ENCODE measurements around the gene CELSR1.

The CELSR1 gene, protein sequence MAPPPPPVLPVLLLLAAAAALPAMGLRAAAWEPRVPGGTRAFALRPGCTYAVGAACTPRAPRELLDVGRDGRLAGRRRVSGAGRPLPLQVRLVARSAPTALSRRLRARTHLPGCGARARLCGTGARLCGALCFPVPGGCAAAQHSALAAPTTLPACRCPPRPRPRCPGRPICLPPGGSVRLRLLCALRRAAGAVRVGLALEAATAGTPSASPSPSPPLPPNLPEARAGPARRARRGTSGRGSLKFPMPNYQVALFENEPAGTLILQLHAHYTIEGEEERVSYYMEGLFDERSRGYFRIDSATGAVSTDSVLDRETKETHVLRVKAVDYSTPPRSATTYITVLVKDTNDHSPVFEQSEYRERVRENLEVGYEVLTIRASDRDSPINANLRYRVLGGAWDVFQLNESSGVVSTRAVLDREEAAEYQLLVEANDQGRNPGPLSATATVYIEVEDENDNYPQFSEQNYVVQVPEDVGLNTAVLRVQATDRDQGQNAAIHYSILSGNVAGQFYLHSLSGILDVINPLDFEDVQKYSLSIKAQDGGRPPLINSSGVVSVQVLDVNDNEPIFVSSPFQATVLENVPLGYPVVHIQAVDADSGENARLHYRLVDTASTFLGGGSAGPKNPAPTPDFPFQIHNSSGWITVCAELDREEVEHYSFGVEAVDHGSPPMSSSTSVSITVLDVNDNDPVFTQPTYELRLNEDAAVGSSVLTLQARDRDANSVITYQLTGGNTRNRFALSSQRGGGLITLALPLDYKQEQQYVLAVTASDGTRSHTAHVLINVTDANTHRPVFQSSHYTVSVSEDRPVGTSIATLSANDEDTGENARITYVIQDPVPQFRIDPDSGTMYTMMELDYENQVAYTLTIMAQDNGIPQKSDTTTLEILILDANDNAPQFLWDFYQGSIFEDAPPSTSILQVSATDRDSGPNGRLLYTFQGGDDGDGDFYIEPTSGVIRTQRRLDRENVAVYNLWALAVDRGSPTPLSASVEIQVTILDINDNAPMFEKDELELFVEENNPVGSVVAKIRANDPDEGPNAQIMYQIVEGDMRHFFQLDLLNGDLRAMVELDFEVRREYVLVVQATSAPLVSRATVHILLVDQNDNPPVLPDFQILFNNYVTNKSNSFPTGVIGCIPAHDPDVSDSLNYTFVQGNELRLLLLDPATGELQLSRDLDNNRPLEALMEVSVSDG (N-terminal part only)

DNA sequence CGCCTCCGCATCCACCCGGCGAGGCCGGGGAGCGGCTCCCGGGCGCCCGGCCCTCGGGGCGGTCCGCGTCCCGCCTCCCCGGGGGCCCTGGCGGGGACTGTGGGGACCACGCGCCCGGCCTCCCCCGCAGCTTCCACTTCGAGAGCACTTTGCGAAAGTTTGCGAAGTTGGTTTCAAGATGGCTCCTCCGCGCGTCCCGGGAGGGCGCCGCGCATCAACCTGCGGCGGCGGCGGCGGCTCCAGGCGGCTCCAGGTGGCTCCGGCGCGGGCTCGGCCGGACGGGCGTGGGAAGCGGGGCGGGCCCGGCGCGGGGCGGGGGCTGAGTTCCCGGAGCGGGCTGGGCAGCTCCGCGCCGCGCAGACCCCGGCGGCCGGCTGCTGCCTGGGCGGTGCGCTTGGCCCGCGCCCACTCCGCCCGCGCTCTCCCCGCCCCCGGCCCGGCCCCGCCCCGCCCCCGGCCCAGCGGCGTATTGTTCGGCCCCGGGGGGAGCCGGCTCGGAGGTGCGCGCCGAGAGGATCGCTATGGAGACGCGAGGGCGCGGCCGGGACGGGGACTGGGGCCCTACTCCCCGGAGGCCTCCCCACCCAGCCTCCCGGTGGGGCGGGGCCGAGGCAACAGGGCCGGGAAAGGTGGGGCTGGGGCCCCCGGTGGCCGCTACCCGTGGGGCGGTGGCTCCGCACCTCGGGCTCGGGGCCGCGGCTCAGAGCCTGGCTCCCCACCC is at the start of gene CELSR1:
TSS of gene CELSR1 (minus strand) at position 396 of the 721 bp plus-strand sequence. CDS start 450 bp downstream, outside the sequence.
- peak; percentile 17 for DNase-seq (ENCODE audit: low read depth)

DNA sequence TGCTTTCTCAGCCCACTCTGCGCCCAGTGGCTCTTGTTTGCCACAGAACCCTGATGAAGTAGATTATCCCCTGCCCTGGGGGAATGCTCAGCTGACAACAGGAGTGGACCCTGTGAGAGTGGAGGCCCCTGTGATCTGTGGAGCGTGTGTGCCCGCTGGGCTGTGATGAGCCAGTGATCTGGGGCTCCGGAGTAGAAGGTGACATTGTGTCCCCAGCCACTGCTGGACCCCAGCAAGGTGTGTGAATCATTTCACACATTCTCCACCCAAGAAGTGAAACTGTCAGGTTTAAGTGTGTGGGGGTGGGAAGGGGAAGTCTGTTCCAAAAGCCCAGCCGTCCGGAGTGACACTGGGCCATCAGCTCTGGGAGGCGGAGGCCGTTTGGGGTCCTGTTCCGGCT is 49.6 kb upstream of the CELSR1 start:
- DNase-seq (ENCODE audit: low read depth), result no peak

DNA sequence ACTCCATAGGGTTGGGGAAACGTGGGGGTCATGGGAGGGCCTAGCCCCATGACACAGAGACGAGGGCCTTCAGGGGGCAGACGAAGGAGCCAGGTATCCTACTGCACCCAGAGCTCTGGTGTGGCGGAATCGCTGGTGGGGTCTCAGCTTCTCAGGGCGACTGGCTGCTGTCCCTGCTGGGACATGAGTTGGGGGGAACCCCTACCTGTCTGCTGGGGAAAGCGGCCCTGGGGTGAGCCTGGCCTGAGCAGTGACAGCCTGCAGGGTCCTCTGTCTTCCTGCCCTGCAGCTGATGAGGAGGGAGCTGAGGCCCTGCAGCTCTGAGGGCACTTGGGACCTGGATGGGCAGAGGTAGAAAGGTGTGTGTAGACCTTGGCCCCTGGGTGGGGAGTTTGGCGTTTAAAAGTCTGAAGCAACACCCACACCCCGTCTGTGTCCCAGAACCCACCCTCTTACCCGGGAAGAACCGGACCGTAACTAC is 49.2 kb upstream of the CELSR1 start:
- DNase-seq (ENCODE audit: low read depth), result no peak

DNA sequence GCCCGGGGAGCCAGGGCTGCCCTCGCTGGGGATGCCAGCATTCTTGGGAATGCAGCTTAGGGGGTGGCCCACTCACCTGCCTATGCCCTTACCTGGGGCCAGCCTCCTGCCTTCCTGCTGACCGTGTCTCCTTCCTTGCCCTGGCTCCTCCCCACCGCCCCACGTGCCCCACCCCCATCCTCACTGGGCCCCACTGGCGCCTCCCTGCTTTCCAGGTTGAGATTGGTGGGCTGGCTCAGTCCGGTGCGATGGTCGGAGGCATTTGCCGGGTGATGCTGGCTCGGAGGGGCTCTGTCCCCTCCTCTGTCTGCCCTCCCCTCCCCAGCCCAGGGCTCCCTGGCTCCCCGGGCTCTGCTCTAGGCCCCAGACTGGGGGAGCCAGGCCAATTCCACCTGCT is 48.7 kb upstream of the CELSR1 start:
- DNase-seq (ENCODE audit: low read depth), result no peak

DNA sequence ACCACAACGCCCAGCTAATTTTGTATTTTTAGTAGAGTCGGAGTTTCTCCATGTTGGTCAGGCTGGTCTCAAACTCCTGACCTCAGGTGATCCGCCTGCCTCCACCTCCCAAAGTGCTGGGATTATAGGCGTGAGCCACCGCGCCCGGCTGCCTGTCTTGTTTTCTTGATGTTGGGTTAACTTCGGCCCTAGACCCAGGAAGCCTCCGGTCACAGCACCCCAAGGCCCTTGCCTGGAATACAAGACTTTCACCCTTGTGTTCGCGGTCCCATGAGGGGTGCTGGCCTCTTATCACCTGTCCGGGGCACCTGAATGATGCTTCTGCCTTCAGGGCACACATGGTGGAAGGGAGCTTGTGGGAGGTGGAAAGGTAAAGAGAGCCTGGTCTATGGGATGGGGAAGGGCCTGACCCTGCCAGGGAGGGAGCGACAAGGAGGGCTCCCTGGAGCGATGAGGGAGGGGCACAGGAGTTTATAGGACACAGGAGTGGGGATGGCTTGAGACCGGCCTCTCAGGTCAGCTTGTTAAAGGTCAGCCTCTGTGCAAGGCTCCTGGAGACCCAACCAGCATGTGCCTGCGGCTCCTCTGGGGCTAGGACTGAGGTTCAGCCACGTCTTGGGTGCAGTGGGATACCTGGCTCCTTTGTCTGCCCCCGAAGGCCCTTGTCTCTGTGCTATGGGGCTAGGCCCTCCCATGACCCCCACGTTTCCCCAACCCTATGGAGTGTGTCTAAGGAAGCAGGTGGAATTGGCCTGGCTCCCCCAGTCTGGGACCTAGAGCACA is 48.1 kb upstream of the CELSR1 start:
- no peak for DNase-seq (ENCODE audit: low read depth)

DNA sequence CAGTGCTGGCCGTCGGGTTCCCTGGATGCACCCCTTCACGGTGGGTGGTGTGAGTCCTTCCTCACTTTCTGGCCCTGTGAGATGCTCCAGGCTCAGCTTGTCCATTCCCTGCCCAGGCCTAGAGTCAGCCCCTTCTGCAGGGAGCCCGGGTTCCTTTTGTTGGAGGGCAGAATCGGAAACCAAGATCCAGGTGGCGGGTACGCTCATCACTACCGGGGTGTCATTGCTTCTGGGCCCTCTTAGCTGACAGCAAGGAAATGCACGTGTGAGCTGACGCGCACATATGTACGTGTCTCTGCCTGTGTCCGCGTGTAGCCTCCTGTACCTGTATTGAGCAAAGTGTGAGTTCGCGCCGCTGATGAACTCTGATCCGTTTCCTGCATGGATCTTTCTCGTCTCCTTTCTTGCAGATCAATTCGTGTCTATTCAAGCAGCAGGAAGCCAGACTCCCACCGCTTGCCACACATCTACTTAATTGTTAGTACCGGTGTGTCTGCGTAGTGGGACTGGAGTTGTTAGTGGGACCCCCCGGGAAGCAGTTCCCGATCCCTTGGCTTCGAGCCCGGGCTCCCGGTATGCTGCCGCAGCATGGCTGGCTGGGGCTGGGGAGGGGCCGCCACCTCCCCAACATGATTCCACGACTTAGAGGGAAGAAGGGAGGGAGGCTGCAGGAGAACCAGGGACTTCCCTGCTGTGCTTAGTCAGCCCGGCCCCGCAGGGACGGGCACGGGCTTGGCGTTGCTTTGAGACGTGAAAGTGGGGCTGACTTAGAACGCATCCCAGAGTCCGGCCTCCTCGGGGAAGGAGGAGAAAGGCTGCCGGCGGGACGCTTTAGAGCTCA is 46.9 kb upstream of the CELSR1 start:
- DNase-seq (ENCODE audit: low read depth), result no peak

DNA sequence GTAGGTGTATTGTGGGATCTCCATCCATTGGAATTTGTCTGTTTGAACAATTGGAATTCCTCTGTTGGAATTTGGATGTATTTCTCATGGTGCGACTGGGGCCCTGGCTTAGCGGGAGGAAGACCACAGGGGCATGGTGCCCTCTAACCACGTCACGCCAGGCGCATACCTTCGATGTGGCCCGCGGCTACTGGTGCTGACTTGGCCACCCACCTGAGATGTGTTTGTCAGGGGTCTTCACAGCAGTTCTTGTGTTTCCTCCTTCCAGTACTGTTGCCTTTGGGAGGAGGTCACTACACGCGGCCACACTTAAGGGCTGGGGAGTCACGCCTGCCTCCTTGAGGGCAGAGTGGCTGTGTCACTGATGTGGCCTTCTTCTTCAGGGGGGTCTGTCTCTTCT is 46.2 kb upstream of the CELSR1 start:
- no peak for DNase-seq (ENCODE audit: low read depth)

DNA sequence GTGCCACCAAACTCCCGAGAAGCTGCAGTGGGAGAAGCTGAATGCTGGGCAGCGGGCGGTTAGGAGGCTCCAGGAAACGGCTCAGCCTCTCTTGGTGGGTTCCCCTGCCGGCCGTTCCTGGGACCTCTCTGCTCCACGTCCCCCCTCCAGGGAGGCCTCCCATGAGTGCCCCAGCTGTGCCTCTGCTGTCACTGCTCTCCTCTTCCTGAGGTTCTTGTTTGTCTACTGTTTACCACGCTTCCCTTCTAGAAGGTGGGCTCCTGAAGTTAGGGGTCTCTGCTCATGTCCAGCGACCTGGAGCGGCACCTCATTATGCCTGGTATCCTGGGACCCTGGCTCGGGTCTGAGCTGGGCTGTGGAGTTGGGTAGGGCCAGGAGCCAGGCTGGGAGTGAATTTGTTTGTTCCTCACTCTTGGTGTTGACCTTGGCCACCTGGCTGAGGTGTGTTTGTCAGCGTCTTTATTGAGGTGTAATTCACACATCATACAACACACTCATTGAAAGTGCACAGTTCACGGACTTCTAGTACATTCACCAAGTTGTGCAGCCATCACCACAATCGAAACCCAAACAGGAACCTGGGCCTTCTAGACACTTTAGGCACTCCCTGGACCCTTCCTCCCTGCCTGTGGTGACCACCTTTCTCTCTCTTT is 45.0 kb upstream of the CELSR1 start:
- no peak for DNase-seq (ENCODE audit: low read depth)

DNA sequence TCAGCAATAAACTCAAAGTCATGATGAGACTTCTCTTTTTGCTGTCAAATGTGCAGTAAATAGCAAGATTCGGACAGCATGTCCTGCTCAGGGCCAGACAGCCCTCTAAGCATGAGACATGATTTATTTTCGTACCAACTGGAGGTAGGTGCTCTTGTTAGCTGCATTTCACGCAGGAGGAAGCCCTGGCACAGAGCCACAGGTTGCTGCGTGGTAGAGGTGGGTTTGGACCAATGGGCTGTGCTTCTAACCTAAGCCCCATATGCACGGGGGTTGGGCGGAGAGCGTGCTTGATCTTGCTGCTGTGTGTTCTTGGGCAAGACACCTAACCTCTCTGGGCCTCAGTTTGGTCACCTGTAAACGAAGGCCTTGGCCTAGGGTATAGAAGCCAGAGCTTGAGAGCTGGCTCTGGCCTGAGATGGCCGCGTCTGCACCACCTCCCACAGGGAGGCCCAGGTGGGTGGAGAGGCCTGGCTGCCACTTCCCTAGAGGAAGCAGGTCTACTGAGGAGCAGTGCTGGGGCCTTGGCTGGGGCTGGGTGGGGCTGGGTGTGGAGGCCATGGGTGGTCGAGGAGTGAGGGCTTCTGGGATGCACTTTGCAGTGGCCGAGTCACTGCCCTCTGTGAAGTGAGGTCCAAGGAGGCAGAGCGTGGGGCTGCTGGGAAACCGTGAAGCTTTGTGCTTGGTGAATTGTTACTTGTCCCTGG is 44.3 kb upstream of the CELSR1 start:
- no peak for DNase-seq (ENCODE audit: low read depth)

DNA sequence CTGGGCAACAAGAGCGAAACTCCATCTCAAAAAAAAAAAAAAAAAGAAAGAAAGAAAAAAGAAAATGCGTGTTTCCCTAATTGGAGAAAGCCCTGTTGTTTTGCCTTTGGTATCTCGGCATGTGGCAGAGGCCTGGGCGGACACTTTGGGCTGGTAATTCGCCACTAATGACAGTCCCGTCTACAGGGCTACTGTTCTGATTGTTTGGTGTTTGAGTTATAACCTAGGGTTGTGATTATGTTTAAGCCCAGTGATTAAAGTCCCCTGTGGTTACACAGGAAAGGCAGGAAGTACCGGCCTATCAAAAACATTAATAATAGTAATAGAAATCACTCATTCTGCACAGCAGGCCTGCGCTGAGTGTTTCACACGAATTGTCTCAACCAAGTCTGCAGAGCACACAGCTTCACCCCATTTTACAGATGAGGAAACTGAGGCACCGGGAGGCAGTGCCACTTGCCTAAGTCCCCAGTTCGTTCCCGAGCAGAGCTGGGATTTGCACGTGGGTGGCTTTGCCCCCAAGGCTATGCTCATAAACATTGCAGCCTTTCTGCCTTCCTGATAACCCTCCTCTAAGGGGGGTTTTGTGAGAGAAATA is 43.6 kb upstream of the CELSR1 start:
- no peak for DNase-seq (ENCODE audit: low read depth)

DNA sequence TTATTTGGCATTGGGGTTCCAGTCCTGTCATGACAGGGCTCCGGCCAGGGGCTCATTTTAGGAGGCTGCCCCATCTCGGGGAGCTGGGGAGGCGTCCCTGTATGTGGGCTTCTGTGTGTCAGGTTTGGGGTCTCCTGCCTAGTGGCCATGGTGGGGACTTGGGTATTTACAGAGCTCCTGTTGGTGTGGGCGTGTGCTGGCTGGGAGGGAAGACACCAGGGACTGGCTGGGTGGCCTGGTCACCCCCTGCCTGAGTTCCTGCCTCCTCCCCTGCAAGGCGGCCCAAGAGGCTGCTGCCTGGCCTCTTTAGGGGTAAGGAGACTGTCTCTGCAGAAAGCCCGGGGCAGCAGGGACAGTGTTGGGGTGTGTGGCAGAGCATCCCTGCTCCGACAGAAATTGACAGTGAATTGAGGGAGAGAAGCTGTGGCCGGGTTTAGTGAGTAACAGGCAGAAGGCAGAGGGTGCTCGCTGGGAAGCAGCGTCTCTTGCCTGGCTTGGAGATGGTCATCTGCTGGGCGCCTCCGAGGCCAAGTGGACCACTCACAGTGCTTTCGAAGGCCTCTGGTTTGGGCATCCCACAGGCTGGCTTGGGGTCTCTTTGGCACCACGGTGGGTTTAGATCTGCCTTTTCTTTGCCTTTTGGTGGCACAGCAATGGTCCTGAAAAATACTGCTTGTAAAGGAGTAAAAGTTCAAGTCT is 42.5 kb upstream of the CELSR1 start:
- no peak for DNase-seq (ENCODE audit: low read depth)

DNA sequence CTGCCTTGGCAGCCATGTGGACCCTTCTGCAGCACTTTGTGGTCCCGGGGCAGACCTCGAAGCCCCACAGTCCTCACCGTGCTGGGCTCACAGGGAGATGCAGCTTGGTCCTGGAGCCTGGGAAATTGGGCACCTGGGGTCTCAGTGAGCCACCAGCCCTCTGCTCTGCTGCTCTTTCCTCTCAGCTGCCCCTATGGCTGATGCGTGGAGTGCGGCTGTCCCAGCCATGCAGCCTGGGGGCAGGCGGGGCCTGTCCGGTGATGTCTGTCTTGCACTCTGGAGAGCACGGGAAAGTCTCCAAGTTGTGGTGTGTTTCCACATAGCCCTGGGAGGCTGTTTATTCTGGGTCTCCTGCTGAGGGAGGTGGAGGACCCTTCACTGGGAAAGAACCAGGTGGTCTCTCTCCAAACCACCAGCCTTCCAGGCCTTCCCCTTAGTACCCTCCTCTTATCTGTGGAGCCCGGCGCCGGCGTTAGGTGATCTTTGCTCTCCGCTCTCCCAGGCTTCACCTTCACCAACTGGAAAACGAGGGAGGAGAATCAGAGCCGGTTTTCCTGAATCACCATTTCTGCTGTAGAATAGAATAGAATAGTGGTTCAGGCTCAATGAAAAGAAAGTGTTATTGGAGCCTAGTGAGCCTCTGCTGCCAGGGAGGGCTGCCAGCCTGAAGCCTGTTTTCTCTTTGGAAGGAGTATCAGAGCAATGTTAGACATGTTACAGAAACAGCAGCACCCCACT is 41.6 kb upstream of the CELSR1 start:
- DNase-seq (ENCODE audit: low read depth), result no peak

DNA sequence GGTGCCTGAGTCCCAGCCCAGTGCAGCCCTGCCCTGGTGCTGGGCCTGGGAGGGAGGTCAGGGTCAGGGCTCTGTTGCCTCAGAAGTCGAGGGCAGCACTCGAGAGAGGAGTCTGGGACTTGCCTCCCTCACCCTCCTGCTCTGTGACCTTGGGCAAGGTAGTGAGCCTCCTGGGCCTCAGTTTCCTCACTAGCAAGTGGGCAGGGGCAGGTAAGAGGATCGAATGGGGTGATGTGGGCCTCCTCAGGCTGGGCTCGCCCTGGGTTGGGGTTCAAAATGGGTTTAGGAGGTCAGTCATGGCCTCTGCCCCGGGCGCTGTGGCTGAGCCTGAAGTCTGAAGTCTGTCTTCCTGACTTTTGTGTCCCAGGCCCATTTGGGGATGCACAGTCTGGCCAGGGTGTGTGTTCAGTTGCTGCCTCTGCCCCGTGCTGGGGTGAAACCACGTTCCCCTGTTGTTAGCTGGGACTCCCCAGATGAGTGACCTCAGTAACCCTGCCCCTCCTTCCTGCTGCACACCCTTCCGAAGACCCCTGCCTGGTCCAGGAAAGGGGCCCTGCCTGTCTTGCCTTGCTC is 40.9 kb upstream of the CELSR1 start:
- no peak for DNase-seq (ENCODE audit: low read depth)

DNA sequence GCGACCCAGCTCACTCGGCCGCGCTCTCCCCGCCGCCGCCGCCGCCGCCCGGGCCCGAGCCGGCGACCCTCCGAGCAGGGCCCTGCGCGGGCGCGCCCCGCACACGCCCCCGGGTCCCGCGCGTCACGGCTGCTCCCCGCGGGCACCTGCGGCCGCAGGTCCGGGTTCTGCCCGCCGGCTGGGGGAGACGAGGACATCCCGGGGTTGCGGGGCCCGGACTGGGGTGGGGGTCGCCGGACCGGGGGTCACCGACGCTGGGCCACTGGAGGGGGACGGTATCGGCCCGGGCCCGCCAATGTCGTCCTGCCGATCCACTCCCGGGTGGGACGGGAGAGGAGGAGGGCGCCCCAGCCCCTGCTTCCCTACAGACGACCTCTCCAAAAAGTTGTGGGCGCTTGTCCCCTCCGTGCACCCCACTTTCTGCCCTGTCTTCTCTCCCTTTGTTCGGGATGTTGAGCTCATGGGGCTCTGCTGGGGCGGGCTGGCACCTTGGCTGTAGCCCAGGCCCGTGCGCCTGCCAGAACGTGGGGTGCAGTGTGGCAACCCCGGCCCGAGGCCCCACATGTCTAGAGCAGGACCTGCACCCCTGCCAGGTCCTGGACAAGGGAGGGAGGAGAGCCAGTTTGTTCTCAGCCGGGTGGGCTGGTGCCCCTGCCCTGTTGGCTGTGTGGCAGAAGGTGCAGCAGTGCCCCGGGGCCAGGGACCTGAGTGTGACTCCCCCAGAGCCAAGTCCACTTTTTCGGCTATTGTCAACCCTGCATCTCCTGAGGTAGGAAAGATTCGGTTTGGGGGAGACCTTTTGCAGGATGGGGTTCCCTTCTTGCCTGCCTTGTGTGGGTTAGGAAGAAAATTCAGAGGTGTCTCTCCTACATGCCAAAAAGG is 40.2 kb upstream of the CELSR1 start:
- DNase-seq (ENCODE audit: low read depth), result no peak

DNA sequence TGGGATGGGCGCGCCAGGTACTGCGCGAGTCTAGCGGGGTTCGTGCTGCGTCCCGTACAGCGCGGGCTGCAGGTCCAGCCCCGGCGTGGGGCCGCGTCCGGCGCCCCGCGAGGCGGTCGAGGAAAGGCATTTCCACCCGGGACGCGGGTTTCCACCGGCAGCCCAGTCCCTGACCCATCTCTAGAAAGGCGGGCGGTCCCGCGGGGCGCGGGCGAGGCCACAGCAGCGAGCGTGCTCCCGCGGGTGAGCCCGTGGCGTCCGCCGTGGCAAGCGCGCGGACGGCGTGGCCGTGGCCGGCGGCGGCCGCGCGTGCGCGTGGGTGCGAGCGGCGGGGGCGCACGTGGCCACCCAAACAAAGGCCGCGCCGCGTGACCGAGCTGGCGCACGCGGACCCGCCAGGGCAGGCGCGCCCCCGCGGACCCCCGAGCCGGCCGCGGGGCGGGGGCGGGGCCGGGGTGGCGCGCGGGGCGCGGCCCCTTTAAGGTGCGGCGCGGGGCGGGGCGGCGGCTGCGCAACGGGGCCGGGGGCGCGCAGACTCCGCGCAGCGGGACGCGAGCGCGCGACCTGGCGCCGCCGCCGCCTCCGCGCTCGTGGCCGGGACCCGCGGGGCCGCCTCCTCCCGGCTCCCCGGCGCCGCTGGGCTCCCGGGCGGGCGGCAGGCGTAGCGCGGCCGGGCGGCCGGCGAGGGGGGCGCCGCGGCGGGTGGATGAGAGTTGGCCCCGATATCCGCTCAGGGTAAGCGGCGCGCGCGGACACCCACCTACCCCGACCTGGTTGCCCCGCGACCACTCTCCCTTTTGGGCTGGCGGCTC is 39.3 kb upstream of the CELSR1 start:
- peak; percentile 64 for DNase-seq (ENCODE audit: low read depth)
